Measurements from ENCODE around the gene CHN2. TPM values are rescaled to one million over a fixed set of nuclear protein-coding genes. Genes with fewer than 3 reads are reported as not detected.
A peak's percentile ranks its signal among the peaks of the same experiment; 100 is the strongest.
"Not testable (repeated sequence)": the region's sequence is repeated elsewhere in the genome, so short reads cannot be mapped to it uniquely, and the experiment has no call there.

Gene CHN2
- total RNA-seq, 1 donor from 2014 or later, result 36.1 TPM

- DNase-seq, result no peak
- TF ChIP-seq CTCF (IDR thresholded peaks at IDR 0.05; ENCODE audit: borderline replicate concordance), result no peak
- intact Hi-C loops (cut with micrococcal nuclease), result no loop called here
- Histone ChIP-seq H3K27me3 (ENCODE audit: low read depth) (no peaks in the 10 kb centered on the region), H3K4me3 (no peak overlapping the region), H3K27ac (replicated peaks) (peak overlapping the region; percentile 41), H3K4me1 (peaks cover 40% of the 10 kb centered on the region), H3K36me3 (peaks cover 3% of the 10 kb centered on the region), H3K9me3 (replicated peaks) (no peaks in the 10 kb centered on the region)
Measured at GRCh38 chr7:29255906-29256692, 61.5 kb downstream of the CHN2 start.

DNA sequence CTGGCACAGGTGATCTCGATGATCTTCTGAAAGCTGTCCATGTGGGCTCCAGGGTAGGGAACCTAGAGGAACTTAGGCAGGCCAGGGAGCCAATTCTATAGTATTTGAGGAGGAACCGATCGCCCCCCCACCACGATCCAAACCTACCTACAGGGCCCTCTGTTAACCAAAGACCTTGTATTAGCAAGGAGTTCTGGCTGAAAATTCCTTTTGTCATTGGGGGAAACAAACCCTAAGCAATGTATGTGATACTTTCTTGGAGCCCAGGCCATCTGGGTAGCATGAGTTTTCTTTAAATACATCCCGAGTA, 62.1 kb downstream of the CHN2 start:
- Histone ChIP-seq H3K4me1 (peaks cover 40% of the 10 kb centered on the region), H3K36me3 (peaks cover 3% of the 10 kb centered on the region), H3K9me3 (replicated peaks) (no peaks in the 10 kb centered on the region), H3K4me3 (no peak overlapping the region), H3K27me3 (ENCODE audit: low read depth) (no peaks in the 10 kb centered on the region), H3K27ac (replicated peaks) (peak overlapping the region; percentile 41)
- no peak for DNase-seq
- intact Hi-C loops (cut with micrococcal nuclease), result no loop called here
- TF ChIP-seq CTCF (IDR thresholded peaks at IDR 0.05; ENCODE audit: borderline replicate concordance), result no peak

DNA sequence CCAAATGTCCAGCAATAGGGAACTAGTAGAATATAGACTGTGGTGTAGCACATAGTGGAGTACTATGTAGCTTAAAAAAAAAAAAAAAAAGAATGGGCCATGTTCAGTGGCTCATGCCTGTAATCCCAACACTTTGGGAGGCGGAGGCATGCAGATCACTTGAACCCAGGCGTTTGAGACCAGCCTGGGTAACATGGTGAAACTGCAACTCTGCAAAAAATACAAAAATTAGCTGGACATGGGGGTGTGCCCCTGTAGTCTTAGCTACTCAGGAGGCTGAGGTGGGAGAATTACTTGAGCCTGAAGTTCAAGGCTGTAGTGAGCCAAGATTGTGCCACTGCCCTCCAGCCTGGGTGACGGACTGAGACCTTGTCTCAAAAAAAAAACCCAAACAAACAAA, 64.4 kb downstream of the CHN2 start:
- TF ChIP-seq CTCF (IDR thresholded peaks at IDR 0.05; ENCODE audit: borderline replicate concordance), result no peak
- Histone ChIP-seq H3K9me3 (replicated peaks) (no peaks in the 10 kb centered on the region), H3K27me3 (ENCODE audit: low read depth) (no peaks in the 10 kb centered on the region), H3K27ac (replicated peaks) (no peak overlapping the region), H3K36me3 (no peaks in the 10 kb centered on the region), H3K4me1 (peaks cover 40% of the 10 kb centered on the region), H3K4me3 (no peak overlapping the region)
- no peak for DNase-seq
- intact Hi-C loops (cut with micrococcal nuclease), result no loop called here

GRCh38 chr7:29262191-29262917, 67.8 kb downstream of the CHN2 start:
- Histone ChIP-seq H3K4me3 (no peak overlapping the region), H3K36me3 (no peaks in the 10 kb centered on the region), H3K9me3 (replicated peaks) (no peaks in the 10 kb centered on the region), H3K4me1 (peaks cover 22% of the 10 kb centered on the region), H3K27me3 (ENCODE audit: low read depth) (no peaks in the 10 kb centered on the region), H3K27ac (replicated peaks) (no peak overlapping the region)
- intact Hi-C loops (cut with micrococcal nuclease), result no loop called here
- no peak for DNase-seq
- no peak for TF ChIP-seq CTCF (IDR thresholded peaks at IDR 0.05; ENCODE audit: borderline replicate concordance)

DNA sequence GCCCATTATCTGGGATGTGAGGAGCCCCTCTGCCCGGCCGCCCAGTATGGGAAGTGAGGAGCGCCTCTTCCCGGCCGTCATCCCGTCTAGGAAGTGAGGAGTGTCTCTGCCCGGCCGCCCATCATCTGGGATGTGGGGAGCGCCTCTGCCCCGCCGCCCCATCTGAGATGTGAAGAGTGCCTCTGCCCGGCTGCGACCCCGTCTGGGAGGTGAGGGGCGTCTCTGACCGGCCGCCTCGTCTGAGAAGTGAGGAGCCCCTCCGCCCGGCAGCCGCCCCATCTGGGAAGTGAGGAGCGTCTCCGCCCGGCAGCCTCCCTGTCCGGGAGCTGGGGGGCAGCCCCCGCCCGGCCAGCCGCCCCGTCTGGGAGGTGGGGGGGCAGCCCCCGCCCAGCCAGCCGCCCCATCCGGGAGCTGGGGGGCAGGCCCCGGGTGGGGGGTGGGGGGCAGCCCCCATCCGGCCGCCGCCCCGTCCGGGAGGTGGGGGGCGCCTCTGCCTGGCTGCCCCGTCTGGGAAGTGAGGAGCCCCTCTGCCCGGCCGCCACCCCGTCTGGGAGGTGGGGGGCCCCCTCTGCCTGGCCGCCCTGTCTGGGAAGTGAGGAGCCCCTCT, 69.1 kb downstream of the CHN2 start:
- H3K9me3 ChIP-seq (replicated peaks); H3K27ac ChIP-seq (replicated peaks); DNase-seq; H3K27me3 ChIP-seq (ENCODE audit: low read depth); H3K4me3 ChIP-seq; H3K36me3 ChIP-seq; intact Hi-C loops (cut with micrococcal nuclease): not testable (repeated sequence)
- H3K4me1 ChIP-seq, result peaks cover 15% of the 10 kb centered on the region
